NT2/D1 (cell line): ENCODE measurements around the gene QTRT2.

ENCODE experiments used
- SUZ12 ChIP-seq: IDR thresholded peaks from 2 replicates; pipeline ENCODE4 v1.6.1; 2011; ENCODE audit not compliant: insufficient read length, insufficient read depth; ENCODE audit errors: extremely low read depth
- YY1 ChIP-seq: IDR thresholded peaks from 2 replicates; pipeline ENCODE4 v1.6.1; 2011; ENCODE audit not compliant: insufficient read length, insufficient read depth
- ZNF274 ChIP-seq: IDR thresholded peaks from 2 replicates; pipeline ENCODE4 v1.6.1; 2011; ENCODE audit warnings: mild to moderate bottlenecking, low read depth, low read length

GRCh38 chr3:114112696-114113095 is 56.2 kb downstream of the QTRT2 start:
- TF ChIP-seq ZNF274 (no peak), SUZ12 (no peak), YY1 (no peak)
